GM19324 (cell line): ENCODE results near the gene FBF1.
A peak's percentile ranks its signal among the peaks of the same experiment; 100 is the strongest.
"Not testable (repeated sequence)": the region's sequence is repeated elsewhere in the genome, so short reads cannot be mapped to it uniquely, and the experiment has no call there.

Experiments used
- ATAC-seq: cut with Tn5 transposase; IDR thresholded peaks from one replicate; pipeline ENCODE4 v1.9.1; 2021; ENCODE audit warnings: mild to moderate bottlenecking, moderate library complexity; ENCODE audit not compliant: unreplicated experiment, low FRiP score

The FBF1 gene

DNA sequence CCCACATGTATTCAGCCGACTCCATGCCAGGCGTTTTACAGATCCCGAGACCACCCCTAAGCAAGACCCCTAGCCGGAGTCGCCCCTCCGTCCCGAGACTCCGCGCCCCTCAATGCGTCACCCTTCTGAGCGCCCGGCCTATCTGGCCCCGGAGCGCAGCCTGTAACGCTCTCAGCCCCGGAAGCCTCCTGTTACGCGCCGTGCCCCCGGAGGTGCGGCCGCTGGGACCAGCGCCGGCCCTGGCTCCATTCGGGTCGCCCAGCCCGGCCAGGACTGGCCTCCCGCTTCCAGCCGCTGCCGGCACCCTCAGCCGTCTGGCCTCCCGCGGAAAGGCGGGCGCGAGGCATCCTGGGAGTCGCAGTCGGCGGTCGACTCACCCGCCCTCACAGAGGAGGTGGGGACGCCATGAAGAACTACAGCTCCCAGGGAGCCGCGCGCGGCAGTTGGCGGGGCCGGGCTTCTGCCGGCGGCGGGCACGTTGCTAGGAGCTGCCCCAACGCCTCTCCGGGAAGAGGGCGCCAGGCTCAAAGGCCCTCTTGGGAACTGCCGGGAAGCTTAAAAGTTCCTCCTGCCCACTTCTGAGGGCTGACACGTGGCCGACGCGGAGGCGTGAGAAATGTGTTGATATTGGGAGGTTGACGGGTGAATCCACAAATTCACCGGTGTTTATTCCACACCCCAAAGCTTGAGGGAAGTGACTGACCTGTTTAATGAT is at the start of gene FBF1:
Gene FBF1 (minus strand): TSS at position 316 of the 715 bp plus-strand sequence. CDS start 2,893 bp downstream, outside the sequence.
- ATAC-seq, result peak; percentile 92

DNA sequence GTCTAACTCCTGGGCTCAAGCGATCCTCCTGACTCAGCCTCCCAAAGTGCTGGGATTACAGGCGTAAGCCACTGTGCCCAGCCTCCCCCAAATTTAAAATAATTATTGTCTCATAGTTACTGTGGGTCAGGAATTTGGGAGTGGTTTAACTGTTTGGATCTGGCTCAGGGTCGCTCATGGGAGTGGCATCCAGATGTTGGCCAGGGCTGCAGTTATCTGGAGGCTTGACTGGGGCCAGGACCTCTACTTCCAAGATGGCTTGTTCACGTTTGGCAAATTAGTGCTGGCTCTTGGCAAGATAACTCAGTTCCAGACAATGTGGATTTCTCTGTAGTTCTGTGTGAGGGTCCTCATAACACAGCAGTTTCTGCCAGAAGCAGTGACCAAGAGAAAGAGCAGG is 46.2 kb upstream of the FBF1 start:
- no peak for ATAC-seq

GRCh38 chr17:75985986-75986385 is 45.1 kb upstream of the FBF1 start:
- ATAC-seq, result no peak

GRCh38 chr17:75983501-75984181 is 42.8 kb upstream of the FBF1 start:
- ATAC-seq, result no peak

- ATAC-seq, result no peak
Measured at GRCh38 chr17:75981019-75981615, 40.3 kb upstream of the FBF1 start.

DNA sequence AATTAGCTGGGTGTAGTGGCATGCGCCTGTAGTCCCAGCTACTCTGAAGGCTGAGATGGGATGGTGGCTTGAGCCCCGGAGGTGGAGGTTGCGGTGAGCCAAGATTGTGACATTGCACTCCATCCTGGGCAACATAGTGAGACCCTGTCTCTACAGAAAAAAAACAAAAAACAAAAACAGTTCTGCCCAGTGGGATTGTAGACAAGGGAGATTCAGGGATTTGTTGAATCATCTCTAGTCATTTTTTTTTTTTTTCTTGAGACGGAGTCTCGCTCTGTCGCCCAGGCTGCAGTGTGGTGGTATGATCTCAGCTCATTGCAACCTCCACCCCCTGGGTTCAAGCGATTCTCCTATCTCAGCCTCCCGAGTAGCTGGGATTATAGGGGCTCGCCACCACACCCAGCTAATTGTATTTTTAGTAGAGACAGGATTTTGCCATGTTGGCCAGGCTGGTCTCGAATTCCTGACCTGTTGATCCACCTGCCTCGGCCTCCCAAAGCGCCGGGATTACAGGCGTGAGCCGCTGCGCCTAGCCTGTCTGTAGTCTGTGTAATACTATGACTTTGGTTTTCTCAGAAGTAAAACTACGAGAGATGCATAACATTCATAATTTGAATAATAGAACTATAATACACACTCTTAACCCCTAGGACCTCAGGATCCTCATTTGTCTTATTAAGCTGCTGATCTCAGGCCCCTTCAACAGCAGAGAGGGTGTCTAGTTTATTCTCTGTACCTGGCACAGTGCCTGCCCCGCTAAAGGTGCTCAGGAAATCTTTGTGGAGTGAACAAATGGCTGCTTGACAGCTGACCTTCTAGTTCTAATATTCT is 39.6 kb upstream of the FBF1 start:
- no peak for ATAC-seq

GRCh38 chr17:75979705-75980187 is 38.9 kb upstream of the FBF1 start:
- ATAC-seq, result peak; percentile 24

GRCh38 chr17:75978938-75979704 is 38.3 kb upstream of the FBF1 start, which contains the start of the genes ACOX1 and TEN1:
TSS of gene ACOX1 (minus strand) at chr17:75979166. CDS start at chr17:75979073, 93 bp downstream.
TSS of gene TEN1 (plus strand) at chr17:75979240. CDS start at chr17:75986193, 6,953 bp downstream.
- ATAC-seq, result peak; percentile 90

- ATAC-seq, result no peak
Measured at GRCh38 chr17:75976175-75976848, 35.5 kb upstream of the FBF1 start.

DNA sequence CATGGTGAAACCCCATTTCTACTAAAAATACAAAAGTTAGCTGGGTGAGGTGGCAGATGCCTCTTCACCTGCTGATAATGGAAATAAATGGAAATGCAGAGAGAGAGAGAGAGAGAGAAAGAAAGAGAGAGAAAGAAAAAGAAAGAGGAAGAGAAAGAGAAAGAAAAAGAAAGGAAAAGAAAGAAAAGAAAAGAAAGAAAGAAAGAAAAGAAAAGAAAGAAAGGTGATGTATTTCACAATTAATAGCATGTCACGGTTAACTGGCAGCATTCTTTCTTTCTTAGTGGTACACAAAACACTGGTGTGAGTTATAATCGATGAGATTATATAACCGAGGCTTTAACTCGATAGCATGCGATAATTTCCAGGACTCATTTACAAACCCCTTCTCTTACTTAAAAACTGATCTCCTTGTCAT is 34.9 kb upstream of the FBF1 start:
- ATAC-seq, result no peak

- ATAC-seq, result not testable (repeated sequence)
Measured at GRCh38 chr17:75975187-75975586, 34.3 kb upstream of the FBF1 start.

DNA sequence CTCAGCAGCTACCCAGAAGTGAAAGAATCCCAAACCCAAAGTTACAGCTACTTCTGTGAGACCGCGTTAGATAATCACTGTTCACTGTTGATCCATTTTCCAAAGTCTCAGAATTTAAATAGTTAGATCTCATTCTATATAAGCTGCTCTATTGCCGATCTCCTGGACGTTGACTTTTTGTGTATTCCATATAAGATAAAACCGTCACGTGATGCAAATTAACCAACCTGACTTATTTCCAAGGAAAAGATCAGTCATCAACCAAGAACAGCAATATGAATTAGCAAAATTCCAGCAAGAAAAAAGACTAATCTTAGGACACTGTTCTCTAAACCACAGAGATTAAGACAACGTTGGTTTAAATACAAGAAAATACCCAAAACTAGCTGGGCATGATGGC is 29.8 kb upstream of the FBF1 start:
- ATAC-seq, result no peak

DNA sequence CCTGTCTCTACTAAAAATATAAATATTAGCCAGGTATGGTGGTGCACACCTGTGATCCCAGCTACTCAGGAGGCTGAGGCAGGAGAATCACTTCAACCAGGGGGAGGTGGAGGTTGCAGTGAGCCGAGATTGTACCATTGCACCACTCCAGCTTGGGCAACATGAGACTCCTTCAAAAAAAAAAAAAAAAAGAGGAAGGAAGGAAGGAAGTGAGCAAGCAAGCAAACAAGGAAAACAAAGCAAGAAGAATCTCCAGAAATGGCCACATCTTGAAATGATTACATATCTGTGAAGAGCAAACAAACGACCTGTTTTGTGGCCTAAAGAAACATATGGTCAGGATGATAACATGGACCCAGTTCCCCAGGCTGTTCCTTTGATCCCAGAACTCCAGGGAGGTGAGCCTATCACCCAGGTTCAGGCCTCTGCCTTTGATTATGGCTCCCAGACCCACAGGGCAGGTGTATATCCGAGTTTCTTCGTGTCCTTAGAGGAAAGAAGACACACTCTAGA is 29.2 kb upstream of the FBF1 start:
- no peak for ATAC-seq

DNA sequence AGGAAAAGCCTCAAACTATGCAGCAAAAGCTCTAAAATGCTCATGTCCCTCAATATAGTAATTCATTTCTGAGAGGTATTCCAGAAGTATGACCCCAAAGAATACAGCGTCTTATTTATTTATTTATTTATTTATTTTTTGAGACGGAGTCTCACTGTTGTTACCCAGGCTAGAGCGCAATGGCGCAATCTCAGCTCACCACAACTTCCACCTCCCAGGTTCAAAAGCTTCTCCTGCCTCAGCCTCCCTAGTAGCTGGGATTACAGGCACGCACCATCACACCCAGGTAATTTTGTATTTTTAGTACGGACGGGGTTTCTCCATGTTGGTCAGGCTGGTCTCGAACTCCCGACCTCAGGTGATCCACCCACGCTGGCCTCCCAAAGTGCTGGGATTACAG is 28.2 kb upstream of the FBF1 start:
- ATAC-seq, result not testable (repeated sequence)

DNA sequence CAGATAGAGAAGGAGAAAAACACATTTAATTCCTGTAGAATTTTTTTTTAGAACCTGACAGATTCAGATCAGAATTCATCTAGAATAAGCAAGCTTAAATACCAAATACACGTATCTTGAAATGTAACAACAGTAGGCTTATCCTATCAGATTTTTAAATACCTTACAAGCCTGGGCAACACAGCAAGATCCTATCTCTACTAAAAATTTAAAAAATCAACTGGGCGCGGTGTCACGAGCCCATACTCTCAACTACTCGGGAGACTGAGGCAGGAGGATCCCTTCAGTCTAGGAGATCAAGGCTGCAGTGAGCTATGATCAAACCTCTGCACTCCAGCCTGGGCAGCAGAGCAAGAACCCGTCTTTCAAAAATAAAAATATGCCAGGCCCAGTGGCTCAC is 24.6 kb upstream of the FBF1 start:
- ATAC-seq, result no peak

GRCh38 chr17:75959839-75960511 is 19.1 kb upstream of the FBF1 start:
- no peak for ATAC-seq

GRCh38 chr17:75959051-75959838 is 18.4 kb upstream of the FBF1 start:
- no peak for ATAC-seq
